Measurements from ENCODE around the gene ULK2.

ULK2 gene

GRCh38 chr17:19780846-19781245 is 86.9 kb downstream of the ULK2 start:
- H3K27me3 ChIP-seq (ENCODE audit: insufficient read depth, low read length): no peaks in the 10 kb centered on the region
- H3K4ac ChIP-seq (ENCODE audit: low read depth, low read length): no peak overlapping the region
- no peak overlapping the region for H2BK12ac ChIP-seq (ENCODE audit: low read length)
- H4K8ac ChIP-seq (ENCODE audit: low read depth, low read length): no peak overlapping the region
- H3K9me3 ChIP-seq (ENCODE audit: insufficient read depth, low read depth, low read length): no peaks in the 10 kb centered on the region
- H3K23ac ChIP-seq (ENCODE audit: low read length): no peak overlapping the region
- H3K79me1 ChIP-seq (ENCODE audit: low read length): no peaks in the 10 kb centered on the region
- H3K18ac ChIP-seq (ENCODE audit: low read length): no peak overlapping the region
- H3K36me3 ChIP-seq (ENCODE audit: control insufficient read depth in 1 of 2, insufficient read depth in 2 of 2, low read length in 2 of 2): peaks cover 6 to 13% of the 10 kb centered on the region in 2 experiments
- no peak overlapping the region for H2AK5ac ChIP-seq (ENCODE audit: low read length)
- no peak overlapping the region for H3K4me2 ChIP-seq (ENCODE audit: low read length)
- H2BK5ac ChIP-seq (ENCODE audit: low read depth, low read length, poor library complexity): no peak overlapping the region
- H3K9ac ChIP-seq (ENCODE audit: low read length): no peak overlapping the region
- no peak overlapping the region for H3K4me3 ChIP-seq (ENCODE audit: low read depth, low read length)
- H2BK120ac ChIP-seq (ENCODE audit: insufficient read depth, low read length, poor library complexity): no peak overlapping the region
- no peak overlapping the region for H4K91ac ChIP-seq (ENCODE audit: low read depth, low read length)
- no peak overlapping the region for H4K12ac ChIP-seq (ENCODE audit: low read depth, low read length)
- no peak overlapping the region for H3K27ac ChIP-seq (ENCODE audit: low read depth, low read length)
- no peak for DNase-seq
- H2AFZ ChIP-seq (ENCODE audit: insufficient read depth, low read length, poor library complexity): no peak overlapping the region
- no CpG with 5 or more reads among the region's 4 CpGs for WGBS (ENCODE audit: extremely low coverage, insufficient coverage, insufficient read length)
- no peak overlapping the region for H3K14ac ChIP-seq (ENCODE audit: low read length)
- H3K4me1 ChIP-seq (ENCODE audit: control insufficient read depth in 1 of 2, insufficient read depth in 2 of 2, low read length in 2 of 2): no peaks in the 10 kb centered on the region
- no peaks in the 10 kb centered on the region for H3K79me2 ChIP-seq (ENCODE audit: control insufficient read depth, insufficient read depth, low read length, poor library complexity)

GRCh38 chr17:19773534-19773933 is 94.2 kb downstream of the ULK2 start:
- no peak overlapping the region for H4K91ac ChIP-seq (ENCODE audit: low read depth, low read length)
- no peak overlapping the region for H3K14ac ChIP-seq (ENCODE audit: low read length)
- DNase-seq: no peak
- H2BK120ac ChIP-seq (ENCODE audit: insufficient read depth, low read length, poor library complexity): no peak overlapping the region
- H2AK5ac ChIP-seq (ENCODE audit: low read length): no peak overlapping the region
- peaks cover 2 to 9% of the 10 kb centered on the region in 2 experiments for H3K36me3 ChIP-seq (ENCODE audit: control insufficient read depth in 1 of 2, insufficient read depth in 2 of 2, low read length in 2 of 2)
- H2AFZ ChIP-seq (ENCODE audit: insufficient read depth, low read length, poor library complexity): no peak overlapping the region
- H3K23ac ChIP-seq (ENCODE audit: low read length): no peak overlapping the region
- no peak overlapping the region for H4K8ac ChIP-seq (ENCODE audit: low read depth, low read length)
- H2BK12ac ChIP-seq (ENCODE audit: low read length): no peak overlapping the region
- H2BK5ac ChIP-seq (ENCODE audit: low read depth, low read length, poor library complexity): no peak overlapping the region
- H3K9ac ChIP-seq (ENCODE audit: low read length): no peak overlapping the region
- no CpG with 5 or more reads among the region's 6 CpGs for WGBS (ENCODE audit: extremely low coverage, insufficient coverage, insufficient read length)
- H4K12ac ChIP-seq (ENCODE audit: low read depth, low read length): peak overlapping the region; percentile 19
- no peaks in the 10 kb centered on the region for H3K4me1 ChIP-seq (ENCODE audit: control insufficient read depth in 1 of 2, insufficient read depth in 2 of 2, low read length in 2 of 2)
- peaks cover 2% of the 10 kb centered on the region for H3K9me3 ChIP-seq (ENCODE audit: insufficient read depth, low read depth, low read length)
- H3K27me3 ChIP-seq (ENCODE audit: insufficient read depth, low read length): no peaks in the 10 kb centered on the region
- no peak overlapping the region for H3K4me3 ChIP-seq (ENCODE audit: low read depth, low read length)
- no peaks in the 10 kb centered on the region for H3K79me1 ChIP-seq (ENCODE audit: low read length)
- H3K4me2 ChIP-seq (ENCODE audit: low read length): no peak overlapping the region
- H3K18ac ChIP-seq (ENCODE audit: low read length): no peak overlapping the region
- H3K4ac ChIP-seq (ENCODE audit: low read depth, low read length): no peak overlapping the region
- no peaks in the 10 kb centered on the region for H3K79me2 ChIP-seq (ENCODE audit: control insufficient read depth, insufficient read depth, low read length, poor library complexity)
- H3K27ac ChIP-seq (ENCODE audit: low read depth, low read length): no peak overlapping the region

- Histone ChIP-seq H3K4me3 (ENCODE audit: low read depth, low read length) (no peak overlapping the region), H3K4me1 (ENCODE audit: control insufficient read depth in 1 of 2, insufficient read depth in 2 of 2, low read length in 2 of 2) (no peaks in the 10 kb centered on the region), H2BK5ac (ENCODE audit: low read depth, low read length, poor library complexity) (no peak overlapping the region), H3K79me2 (ENCODE audit: control insufficient read depth, insufficient read depth, low read length, poor library complexity) (no peaks in the 10 kb centered on the region), H3K27me3 (ENCODE audit: insufficient read depth, low read length) (no peaks in the 10 kb centered on the region), H2AFZ (ENCODE audit: insufficient read depth, low read length, poor library complexity) (no peak overlapping the region), H3K4ac (ENCODE audit: low read depth, low read length) (no peak overlapping the region), H3K36me3 (ENCODE audit: control insufficient read depth in 1 of 2, insufficient read depth in 2 of 2, low read length in 2 of 2) (peaks cover 2 to 3% of the 10 kb centered on the region in 2 experiments), H3K14ac (ENCODE audit: low read length) (no peak overlapping the region), H2BK12ac (ENCODE audit: low read length) (no peak overlapping the region), H3K9me3 (ENCODE audit: insufficient read depth, low read depth, low read length) (peaks cover 2% of the 10 kb centered on the region), H3K4me2 (ENCODE audit: low read length) (no peak overlapping the region), H2BK120ac (ENCODE audit: insufficient read depth, low read length, poor library complexity) (no peak overlapping the region), H3K23ac (ENCODE audit: low read length) (no peak overlapping the region), H4K8ac (ENCODE audit: low read depth, low read length) (no peak overlapping the region), H3K79me1 (ENCODE audit: low read length) (no peaks in the 10 kb centered on the region), H4K91ac (ENCODE audit: low read depth, low read length) (no peak overlapping the region), H3K9ac (ENCODE audit: low read length) (no peak overlapping the region), H2AK5ac (ENCODE audit: low read length) (no peak overlapping the region), H3K27ac (ENCODE audit: low read depth, low read length) (no peak overlapping the region), H4K12ac (ENCODE audit: low read depth, low read length) (no peak overlapping the region), H3K18ac (ENCODE audit: low read length) (no peak overlapping the region)
- DNase-seq: no peak
- WGBS (ENCODE audit: extremely low coverage, insufficient coverage, insufficient read length): no CpG with 5 or more reads among the region's 7 CpGs
Observed at GRCh38 chr17:19771971-19772630, 95.6 kb downstream of the ULK2 start.

- Histone ChIP-seq H3K18ac (ENCODE audit: low read length) (no peak overlapping the region), H2BK5ac (ENCODE audit: low read depth, low read length, poor library complexity) (no peak overlapping the region), H2BK12ac (ENCODE audit: low read length) (no peak overlapping the region), H2BK120ac (ENCODE audit: insufficient read depth, low read length, poor library complexity) (no peak overlapping the region), H3K9me3 (ENCODE audit: insufficient read depth, low read depth, low read length) (peaks cover 2% of the 10 kb centered on the region), H3K4me2 (ENCODE audit: low read length) (no peak overlapping the region), H3K36me3 (ENCODE audit: control insufficient read depth in 1 of 2, insufficient read depth in 2 of 2, low read length in 2 of 2) (peaks cover 1 to 2% of the 10 kb centered on the region in 2 experiments), H3K27ac (ENCODE audit: low read depth, low read length) (no peak overlapping the region), H3K79me2 (ENCODE audit: control insufficient read depth, insufficient read depth, low read length, poor library complexity) (no peaks in the 10 kb centered on the region), H4K12ac (ENCODE audit: low read depth, low read length) (no peak overlapping the region), H3K4ac (ENCODE audit: low read depth, low read length) (no peak overlapping the region), H3K4me1 (ENCODE audit: control insufficient read depth in 1 of 2, insufficient read depth in 2 of 2, low read length in 2 of 2) (no peaks in the 10 kb centered on the region), H2AFZ (ENCODE audit: insufficient read depth, low read length, poor library complexity) (no peak overlapping the region), H4K8ac (ENCODE audit: low read depth, low read length) (no peak overlapping the region), H2AK5ac (ENCODE audit: low read length) (no peak overlapping the region), H3K14ac (ENCODE audit: low read length) (no peak overlapping the region), H3K9ac (ENCODE audit: low read length) (no peak overlapping the region), H3K23ac (ENCODE audit: low read length) (no peak overlapping the region), H3K79me1 (ENCODE audit: low read length) (no peaks in the 10 kb centered on the region), H4K91ac (ENCODE audit: low read depth, low read length) (no peak overlapping the region), H3K27me3 (ENCODE audit: insufficient read depth, low read length) (no peaks in the 10 kb centered on the region), H3K4me3 (ENCODE audit: low read depth, low read length) (no peak overlapping the region)
- WGBS (ENCODE audit: extremely low coverage, insufficient coverage, insufficient read length): no CpG with 5 or more reads among the region's 6 CpGs
- no peak for DNase-seq
Observed at GRCh38 chr17:19770985-19771735, 96.6 kb downstream of the ULK2 start.

Measured in trophoblast cell (in vitro differentiated cells and primary cell).